Measurements from ENCODE around the gene BRCA2.

- no peak for TF ChIP-seq CTCF (IDR thresholded peaks at IDR 0.05; ENCODE audit: low read depth, low read length)
- no peak for TF ChIP-seq MAX (IDR thresholded peaks at IDR 0.05; ENCODE audit: low read depth, low read length)
Observed at GRCh38 chr13:32266130-32266529, 49.2 kb upstream of the BRCA2 start.

All from NB4 (cell line).